Activated CD8-positive, alpha-beta memory T cell treated with anti-CD3 and anti-CD28 coated beads for 36 hours (primary cell): Measurements from ENCODE around the gene NEK10. TPM values are rescaled to one million over a fixed set of nuclear protein-coding genes. Genes with fewer than 3 reads are reported as not detected.

Source experiments
- CTCF ChIA-PET: fragments of 350-600 bp; sonication (Branson Sonifier 250); formaldehyde crosslinking; loops from one replicate; lab custom pipeline; 2021; ENCODE audit warnings: antibody characterized with exemption; lab: Charles Lee
- POLR2A ChIA-PET: fragments of 350-600 bp; sonication (Branson Sonifier 250); formaldehyde crosslinking; loops from one replicate; lab custom pipeline; 2021; ENCODE audit warnings: antibody characterized with exemption; lab: Charles Lee
- total RNA-seq, 2 experiments: library from RNA; stranded (reverse); gene quantifications; one replicate each; pipeline ENCODE4 v1.2.3, GENCODE V29; 2021

Gene NEK10
- total RNA-seq, 2 experiments from 2014 or later: 0.30 to 0.34 TPM

- ChIA-PET POLR2A (no interaction called here), CTCF (no interaction called here)
Observed at GRCh38 chr3:27275441-27275990, 93.7 kb downstream of the NEK10 start.

- POLR2A ChIA-PET: no interaction called here
- CTCF ChIA-PET: no interaction called here
Observed at GRCh38 chr3:27271890-27272289, 97.3 kb downstream of the NEK10 start.

GRCh38 chr3:27254896-27255295, 114.3 kb downstream of the NEK10 start:
- CTCF ChIA-PET: interaction anchor here (0.7 kb wide), 1 partner anchor 10 kb away, joined by 3 read pairs; no protein-coding TSS in a partner anchor
- POLR2A ChIA-PET: no interaction called here

DNA sequence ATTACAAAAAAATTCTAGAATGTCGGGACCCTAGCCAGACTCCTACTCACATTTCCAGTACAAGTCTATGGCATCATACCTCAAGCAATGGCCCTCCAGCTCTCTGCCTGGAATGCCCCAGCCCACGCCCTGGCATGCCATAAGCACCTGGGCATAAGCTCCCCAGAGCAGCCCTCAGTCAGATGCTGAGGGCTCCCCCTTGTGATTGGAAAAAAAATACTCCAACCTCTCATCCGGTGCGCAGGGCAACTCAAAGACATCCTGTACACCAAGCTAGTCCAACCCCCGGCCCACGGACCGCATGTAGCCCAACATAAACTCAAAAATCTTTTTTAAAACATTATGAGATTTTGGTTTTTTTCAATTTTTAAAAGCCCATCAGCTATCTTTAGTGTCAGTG, 115.4 kb downstream of the NEK10 start:
- POLR2A ChIA-PET: no interaction called here
- CTCF ChIA-PET: no interaction called here

- ChIA-PET POLR2A (no interaction called here), CTCF (no interaction called here)
Observed at GRCh38 chr3:27253391-27253790, 115.8 kb downstream of the NEK10 start.

- CTCF ChIA-PET: no interaction called here
- POLR2A ChIA-PET: no interaction called here
Observed at GRCh38 chr3:27252646-27253045, 116.5 kb downstream of the NEK10 start.

GRCh38 chr3:27244374-27244773, 124.8 kb downstream of the NEK10 start:
- CTCF ChIA-PET: interaction anchor here (0.6 kb wide), 1 partner anchor 10 kb away, joined by 3 read pairs; no protein-coding TSS in a partner anchor

GRCh38 chr3:27239951-27240350, 129.2 kb downstream of the NEK10 start:
- ChIA-PET POLR2A (no interaction called here), CTCF (no interaction called here)

More at GRCh38 chr3:27244374-27244773, 124.8 kb downstream of the NEK10 start:
- POLR2A ChIA-PET: no interaction called here

GRCh38 chr3:27228805-27229204, 140.4 kb downstream of the NEK10 start:
- CTCF ChIA-PET: no interaction called here
- POLR2A ChIA-PET: no interaction called here

GRCh38 chr3:27224197-27224596, 145.0 kb downstream of the NEK10 start:
- ChIA-PET CTCF (no interaction called here), POLR2A (no interaction called here)

- ChIA-PET CTCF (no interaction called here), POLR2A (no interaction called here)
Observed at GRCh38 chr3:27221264-27221932, 147.8 kb downstream of the NEK10 start.

DNA sequence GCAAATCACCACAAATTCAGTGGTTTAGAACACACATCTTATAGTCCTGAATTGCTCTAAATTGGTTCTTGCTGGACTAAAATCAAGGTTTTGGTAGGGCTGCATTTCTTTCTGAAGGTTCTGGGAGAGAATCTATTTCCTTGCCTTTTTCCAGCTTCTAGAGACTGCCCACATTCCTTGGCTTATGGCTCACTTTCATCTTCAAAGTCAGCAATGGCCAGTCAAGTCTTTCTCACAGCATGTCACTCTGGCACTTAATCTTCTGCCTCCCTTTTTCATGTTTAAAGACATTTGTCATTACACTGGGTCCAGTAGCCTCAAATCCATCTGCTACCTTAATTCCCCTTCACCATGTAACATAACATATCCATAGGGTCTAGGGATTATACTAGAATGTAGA, 149.0 kb downstream of the NEK10 start:
- CTCF ChIA-PET: no interaction called here
- POLR2A ChIA-PET: no interaction called here

DNA sequence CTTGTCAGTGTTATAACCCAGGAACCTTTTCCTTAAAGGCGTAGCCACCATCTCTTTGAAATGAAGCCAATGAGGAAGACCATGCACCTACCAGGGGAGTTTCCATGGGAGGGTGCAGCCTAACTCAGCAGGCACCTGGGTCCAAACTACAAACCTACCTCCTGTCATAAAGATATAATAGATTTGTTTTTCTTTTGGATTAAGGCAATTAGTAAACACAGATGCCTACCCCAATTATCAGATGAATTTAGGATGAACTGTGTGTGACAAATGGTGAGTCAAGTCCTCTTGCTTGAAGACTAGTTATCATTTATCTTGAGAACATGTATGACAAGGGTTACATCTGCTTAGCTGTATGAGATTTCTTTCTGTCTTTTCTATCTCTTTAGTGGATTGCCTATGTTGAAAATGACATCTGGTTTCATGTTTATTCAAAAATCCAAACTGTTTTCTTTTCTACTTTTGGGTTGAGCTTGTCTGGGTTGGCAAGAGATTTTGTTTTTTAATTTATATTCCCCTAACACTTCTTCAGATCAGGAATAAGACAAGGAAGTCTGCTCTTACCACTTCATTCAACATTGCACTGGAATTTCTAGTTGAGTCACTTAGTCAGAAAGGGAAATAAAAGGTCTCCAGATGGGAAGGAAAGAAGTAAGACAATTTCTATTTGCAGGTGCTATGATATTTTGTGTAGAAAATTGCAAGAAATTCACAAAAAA, 149.9 kb downstream of the NEK10 start:
- ChIA-PET POLR2A (no interaction called here), CTCF (no interaction called here)

- POLR2A ChIA-PET: no interaction called here
Observed at GRCh38 chr3:27216955-27217552, 152.1 kb downstream of the NEK10 start.

GRCh38 chr3:27216295-27216855, 152.8 kb downstream of the NEK10 start:
- ChIA-PET POLR2A (no interaction called here), CTCF (no interaction called here)

More at GRCh38 chr3:27216955-27217552, 152.1 kb downstream of the NEK10 start:
- CTCF ChIA-PET: no interaction called here

DNA sequence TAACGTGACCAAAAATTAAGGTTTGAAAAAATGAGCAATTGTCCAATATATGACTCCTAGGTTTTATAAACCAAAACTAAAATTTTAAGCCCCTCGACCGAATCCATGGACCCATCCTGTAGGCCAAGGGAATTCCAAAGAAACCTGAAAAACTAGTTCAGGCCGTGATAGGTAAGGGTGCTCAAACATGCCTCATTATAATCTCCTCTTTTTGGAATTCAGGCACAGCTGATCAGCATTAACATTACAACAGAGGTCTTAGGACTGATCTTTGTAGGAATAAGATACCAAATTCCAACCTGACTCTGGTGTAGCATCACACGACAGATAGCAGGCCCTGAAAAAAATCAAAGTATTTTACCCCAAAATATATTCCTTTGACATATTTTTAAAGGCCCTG, 155.7 kb downstream of the NEK10 start:
- ChIA-PET POLR2A (no interaction called here), CTCF (no interaction called here)

GRCh38 chr3:27209617-27210264, 159.4 kb downstream of the NEK10 start:
- CTCF ChIA-PET: no interaction called here

GRCh38 chr3:27208961-27209616, 160.1 kb downstream of the NEK10 start:
- POLR2A ChIA-PET: no interaction called here
- CTCF ChIA-PET: no interaction called here

More at GRCh38 chr3:27209617-27210264, 159.4 kb downstream of the NEK10 start:
- POLR2A ChIA-PET: no interaction called here

- POLR2A ChIA-PET: no interaction called here
- CTCF ChIA-PET: no interaction called here
Observed at GRCh38 chr3:27202959-27203358, 166.2 kb downstream of the NEK10 start.
